K562 (cell line): Measurements from ENCODE around the gene MFSD11. TPM values are rescaled to one million over a fixed set of nuclear protein-coding genes. Genes with fewer than 3 reads are reported as not detected.

ENCODE experiments used
- ARNT ChIP-seq, 2 experiments: fragments of 450-650 bp; IDR thresholded peaks; 2 replicates each; pipeline ENCODE4 v1.6.1; 2016; ENCODE audit warnings: mild to moderate bottlenecking in 1 of 2
- CREBBP ChIP-seq: IDR thresholded peaks from one replicate; pipeline ENCODE4 v1.6.1; 2012; ENCODE audit warnings: low read depth, mild to moderate bottlenecking, control low read depth, inconsistent platforms, low read length
- KHSRP ChIP-seq: fragments of 450-650 bp; IDR thresholded peaks from 2 replicates; pipeline ENCODE4 v1.6.1; 2017
- MED1 ChIP-seq: sonication (generic); formaldehyde crosslinking; IDR thresholded peaks from 2 replicates; pipeline ENCODE4 v1.8.1; 2023; ENCODE audit warnings: missing genetic modification reagents, borderline replicate concordance
- MTA2 ChIP-seq: fragments of 450-650 bp; IDR thresholded peaks from 2 replicates; pipeline ENCODE4 v1.6.1; 2016; ENCODE audit warnings: low read depth
- PML ChIP-seq: IDR thresholded peaks from 2 replicates; pipeline ENCODE4 v1.6.1; 2012; ENCODE audit warnings: low read length, inconsistent platforms
- RBM39 ChIP-seq: fragments of 200-400 bp; formaldehyde crosslinking; optimal IDR thresholded peaks from 2 replicates; pipeline ENCODE3; 2018; ENCODE audit warnings: low read depth, low read length
- RUNX1 ChIP-seq: sonication (generic); IDR thresholded peaks from 2 replicates; pipeline ENCODE4 v1.6.1; 2016; ENCODE audit warnings: antibody characterized with exemption, low read depth
- SMARCA5 ChIP-seq: fragments of 450-650 bp; IDR thresholded peaks from 2 replicates; pipeline ENCODE4 v1.6.1; 2016
- TEAD4 ChIP-seq, 2 experiments: sonication (generic) in 1 of 2; formaldehyde crosslinking in 1 of 2; IDR thresholded peaks; 2 replicates each; pipeline versions ENCODE4 v1.6.1 to v1.8.0; 2012 to 2022; ENCODE audit warnings: borderline replicate concordance in 1 of 2, inconsistent platforms in 1 of 2, low read length in 1 of 2, mild to moderate bottlenecking in 1 of 2, missing genetic modification reagents in 1 of 2
- UBTF ChIP-seq, 2 experiments: IDR thresholded peaks; 2 replicates each; pipeline ENCODE4 v1.6.1; 2012; ENCODE audit warnings: improper control_type of control experiment in 2 of 2, low read depth in 2 of 2, low read length in 2 of 2, borderline replicate concordance in 1 of 2
- ZKSCAN3 ChIP-seq: fragments of 250-450 bp; sonication (Bioruptor Pico); IDR thresholded peaks from 2 replicates; pipeline ENCODE4 v1.4.0; 2020
- ZNF165 ChIP-seq: fragments of 250-450 bp; sonication (Bioruptor Pico); IDR thresholded peaks from 2 replicates; pipeline ENCODE4 v1.4.0; 2020; ENCODE audit warnings: borderline replicate concordance
- ZNF311 ChIP-seq: fragments of 250-450 bp; sonication (Bioruptor Pico); IDR thresholded peaks from 2 replicates; pipeline ENCODE4 v1.4.0; 2020; ENCODE audit warnings: mild to moderate bottlenecking, moderate library complexity
- ZNF583 ChIP-seq: fragments of 250-450 bp; sonication (Bioruptor Pico); IDR thresholded peaks from 2 replicates; pipeline ENCODE4 v1.4.0; 2020
- polyA plus RNA-seq, 8 experiments: library from polyadenylated mRNA; depleted of rRNA in 4 of 8; stranded (reverse) in 5 of 8; unstranded in 3 of 8; fragments of >200 nt; fragmentation: Nextera tagmentation in 2 of 8; fragmentation: Illumina TruSeq in 1 of 8; extraction: Ambion mirVana in 2 of 8; extraction: Trizol in 1 of 8; gene quantifications; 2 replicates each; pipeline versions ENCODE4 v1.2.1 to v1.2.3, GENCODE V29; 2011 to 2014; ENCODE audit warnings: inconsistent platforms in 1 of 8, missing spikeins in 1 of 8
- total RNA-seq, 7 experiments: library from RNA; depleted of rRNA in 6 of 7; stranded (reverse); fragments of >200 nt in 6 of 7; fragmentation: Illumina TruSeq in 2 of 7; extraction: Trizol in 2 of 7; gene quantifications; 2 replicates each; pipeline versions ENCODE4 v1.2.1 to v1.2.3, GENCODE V29; 2011 to 2021; ENCODE audit warnings: low replicate concordance in 1 of 7
- TF ChIP-seq, protein P1 (sequence below): fragments of 450-650 bp; formaldehyde crosslinking; IDR thresholded peaks from 2 replicates; pipeline ENCODE4 v1.4.0; 2022; ENCODE audit warnings: missing genetic modification characterization
- TF ChIP-seq, protein P2 (sequence below): fragments of 250-450 bp; sonication (Bioruptor Pico); IDR thresholded peaks from 2 replicates; pipeline ENCODE4 v1.5.0; 2021; ENCODE audit warnings: mild to moderate bottlenecking, borderline replicate concordance

MFSD11 gene
- total and polyA plus RNA-seq, 9 of the 15 experiments (the other 6 are each of a cell fraction or from before 2014, with no cell fraction given), result 14.4 to 24.5 (median 19.9) TPM

GRCh38 chr17:76737676-76738467, at the start of gene MFSD11 (continued):
- no peak for TF ChIP-seq MTA2
- TF ChIP-seq ZNF583 (CRISPR knock-in tag), result no peak
- no peak for TF ChIP-seq CREBBP
- TF ChIP-seq RUNX1, result no peak
- no peak; the same call in 1 of the 2 replicates for TF ChIP-seq PML
- TF ChIP-seq ARNT (IDR thresholded peaks at IDR 0.05), result no peak; a peak in 1 of 4 replicates
- TF ChIP-seq ZKSCAN3 (CRISPR knock-in tag), result no peak
- TF ChIP-seq SMARCA5, result no peak
- no peak for TF ChIP-seq KHSRP
- no peak for TF ChIP-seq ZNF311
- peak; percentile 10; the same call in 1 of the 2 replicates for TF ChIP-seq TEAD4 (IDR thresholded peaks at IDR 0.05; ENCODE audit: low read length)
- TF ChIP-seq TEAD4 (CRISPR knock-in tag; IDR thresholded peaks at IDR 0.05; ENCODE audit: borderline replicate concordance), result no peak
- no peak for TF ChIP-seq RBM39
- no peak for TF ChIP-seq ZNF165 (CRISPR knock-in tag)
- TF ChIP-seq, protein P1, sequence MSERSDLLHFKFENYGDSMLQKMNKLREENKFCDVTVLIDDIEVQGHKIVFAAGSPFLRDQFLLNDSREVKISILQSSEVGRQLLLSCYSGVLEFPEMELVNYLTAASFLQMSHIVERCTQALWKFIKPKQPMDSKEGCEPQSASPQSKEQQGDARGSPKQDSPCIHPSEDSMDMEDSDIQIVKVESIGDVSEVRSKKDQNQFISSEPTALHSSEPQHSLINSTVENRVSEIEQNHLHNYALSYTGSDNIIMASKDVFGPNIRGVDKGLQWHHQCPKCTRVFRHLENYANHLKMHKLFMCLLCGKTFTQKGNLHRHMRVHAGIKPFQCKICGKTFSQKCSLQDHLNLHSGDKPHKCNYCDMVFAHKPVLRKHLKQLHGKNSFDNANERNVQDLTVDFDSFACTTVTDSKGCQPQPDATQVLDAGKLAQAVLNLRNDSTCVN, result no peak
- TF ChIP-seq, protein P2, sequence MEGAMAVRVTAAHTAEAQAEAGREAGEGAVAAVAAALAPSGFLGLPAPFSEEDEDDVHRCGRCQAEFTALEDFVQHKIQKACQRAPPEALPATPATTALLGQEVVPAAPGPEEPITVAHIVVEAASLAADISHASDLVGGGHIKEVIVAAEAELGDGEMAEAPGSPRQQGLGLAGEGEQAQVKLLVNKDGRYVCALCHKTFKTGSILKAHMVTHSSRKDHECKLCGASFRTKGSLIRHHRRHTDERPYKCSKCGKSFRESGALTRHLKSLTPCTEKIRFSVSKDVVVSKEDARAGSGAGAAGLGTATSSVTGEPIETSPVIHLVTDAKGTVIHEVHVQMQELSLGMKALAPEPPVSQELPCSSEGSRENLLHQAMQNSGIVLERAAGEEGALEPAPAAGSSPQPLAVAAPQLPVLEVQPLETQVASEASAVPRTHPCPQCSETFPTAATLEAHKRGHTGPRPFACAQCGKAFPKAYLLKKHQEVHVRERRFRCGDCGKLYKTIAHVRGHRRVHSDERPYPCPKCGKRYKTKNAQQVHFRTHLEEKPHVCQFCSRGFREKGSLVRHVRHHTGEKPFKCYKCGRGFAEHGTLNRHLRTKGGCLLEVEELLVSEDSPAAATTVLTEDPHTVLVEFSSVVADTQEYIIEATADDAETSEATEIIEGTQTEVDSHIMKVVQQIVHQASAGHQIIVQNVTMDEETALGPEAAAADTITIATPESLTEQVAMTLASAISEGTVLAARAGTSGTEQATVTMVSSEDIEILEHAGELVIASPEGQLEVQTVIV (CRISPR knock-in tag), result no peak
- no peak for TF ChIP-seq MED1
- TF ChIP-seq UBTF (IDR thresholded peaks at IDR 0.05; ENCODE audit: borderline replicate concordance in 1 of 2, low read depth in 2 of 2, low read length in 2 of 2), result no peak
- TF ChIP-seq, all 486 proteins: peak for 127
